ENCODE data around the gene AKAP6. TPM values are rescaled to one million over a fixed set of nuclear protein-coding genes. Genes with fewer than 3 reads are reported as not detected.

Gene AKAP6
- polyA plus RNA-seq, 3 donors: 2.6 to 2.7 (median 2.6) TPM

GRCh38 chr14:32865827-32866376 is 536.8 kb downstream of the AKAP6 start:
- no peak for DNase-seq (ENCODE audit: extremely low read depth in 1 of 11, low read depth in 9 of 11, low spot score in 4 of 11)

GRCh38 chr14:32883188-32883587 is 554.1 kb downstream of the AKAP6 start:
- no peak for DNase-seq (ENCODE audit: extremely low read depth in 1 of 11, low read depth in 9 of 11, low spot score in 4 of 11)

Other genes with a start within 250 kb of the AKAP6 start
- gene RNU6-7, start 127.3 kb upstream of the AKAP6 start, polyA plus RNA-seq (ENCODE audit: insufficient read length in 3 of 3): not detected
- not detected for gene RNU6-8, start 126.0 kb upstream of the AKAP6 start, polyA plus RNA-seq (ENCODE audit: insufficient read length in 3 of 3)